Nucleus accumbens (tissue), 56 donors: ENCODE data around the gene IFNA21.
A peak's percentile ranks its signal among the peaks of the same experiment; 100 is the strongest.
"Not testable (repeated sequence)": the region's sequence is repeated elsewhere in the genome, so short reads cannot be mapped to it uniquely, and the experiment has no call there.

ENCODE experiments used
- DNase-seq, 56 donors: peaks; one replicate each; lab custom pipeline; 2025; lab: John Stamatoyannopoulos, UW

Gene IFNA21

DNA sequence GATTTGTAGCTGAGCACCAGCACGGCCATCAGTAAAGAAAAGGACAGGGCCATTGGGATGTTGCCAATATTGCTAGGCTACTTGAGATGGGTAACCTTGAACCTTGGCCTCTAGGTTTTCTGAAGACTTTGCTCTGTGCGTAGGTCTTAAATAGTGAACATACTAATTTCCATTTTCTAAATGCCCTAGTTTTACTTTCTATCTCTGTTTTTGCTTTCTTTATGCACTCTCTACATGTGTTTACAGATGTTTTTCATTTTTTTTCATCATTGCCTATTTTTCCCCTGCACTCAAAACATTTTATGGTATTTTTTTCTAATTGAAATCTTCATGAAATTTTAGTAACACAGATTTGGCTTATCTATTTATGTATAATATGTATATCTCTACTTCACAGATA lies at the start of gene IFNA21:
IFNA21 (minus strand) TSS at position 101 of the 400 bp plus-strand sequence; CDS start at position 53, 48 bp downstream.
- not testable (repeated sequence) for DNase-seq

DNA sequence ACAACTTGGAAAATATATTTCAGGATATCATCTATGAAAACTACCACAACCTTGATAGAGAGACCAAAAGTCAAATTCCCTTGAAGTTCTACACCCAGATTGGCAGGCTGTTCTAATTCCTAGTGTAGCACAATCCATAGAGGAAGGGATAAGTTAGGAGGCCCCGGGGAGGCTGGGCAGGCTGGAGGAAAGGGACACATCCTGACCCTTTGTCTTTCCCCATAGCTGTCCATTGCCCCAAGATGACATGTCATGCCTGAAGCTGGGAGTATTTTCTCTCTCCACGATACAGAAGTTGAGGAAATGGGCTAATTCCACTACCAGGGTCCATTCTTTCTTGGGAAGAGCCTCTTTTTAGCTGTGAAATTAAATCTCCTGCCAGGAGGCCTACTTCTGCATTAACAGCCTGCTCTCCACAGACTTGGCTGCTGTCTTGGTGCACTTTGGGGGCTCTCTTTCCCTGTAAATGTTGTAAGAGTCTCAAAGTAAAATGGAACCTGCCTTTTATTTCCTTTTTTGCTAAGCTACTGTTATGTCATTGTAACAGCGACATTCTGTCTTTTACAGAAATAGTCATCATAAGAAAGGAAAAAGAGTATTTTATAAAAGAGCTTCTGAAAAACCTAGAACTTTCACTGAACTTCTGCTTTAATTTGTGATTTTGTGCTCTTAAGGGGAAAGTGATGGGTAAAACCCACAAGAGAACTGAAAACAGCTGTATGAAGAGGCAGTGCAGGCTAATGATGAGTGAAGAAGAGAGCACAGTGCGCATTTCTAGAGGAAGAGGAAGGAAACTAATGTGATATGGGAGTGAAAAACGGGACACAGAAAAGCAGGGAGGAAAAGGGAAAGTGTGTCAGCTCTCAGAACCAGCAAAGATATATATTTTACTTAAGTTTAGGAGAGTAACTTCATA lies 47.2 kb upstream of the IFNA21 start:
- not testable (repeated sequence) for DNase-seq

DNA sequence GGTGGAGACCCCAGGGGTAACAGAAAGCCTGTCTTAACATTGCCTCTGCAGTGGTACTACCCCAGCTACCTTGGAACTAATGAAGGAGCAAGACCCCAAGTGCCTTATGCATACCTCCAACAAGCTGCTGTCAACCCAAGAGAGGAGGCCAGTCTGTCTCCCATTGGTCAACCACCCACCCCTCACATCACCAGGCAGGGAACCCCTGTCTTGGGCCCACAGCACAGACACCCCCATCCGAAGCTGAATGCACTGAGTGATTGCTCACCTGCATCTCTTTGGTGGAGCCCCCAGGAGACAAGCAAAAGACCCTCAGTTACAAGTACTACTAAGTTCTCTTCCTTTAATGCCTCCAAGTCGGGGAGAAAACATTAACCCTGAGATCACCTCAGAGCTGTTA lies 45.7 kb upstream of the IFNA21 start:
- DNase-seq = not testable (repeated sequence)

DNA sequence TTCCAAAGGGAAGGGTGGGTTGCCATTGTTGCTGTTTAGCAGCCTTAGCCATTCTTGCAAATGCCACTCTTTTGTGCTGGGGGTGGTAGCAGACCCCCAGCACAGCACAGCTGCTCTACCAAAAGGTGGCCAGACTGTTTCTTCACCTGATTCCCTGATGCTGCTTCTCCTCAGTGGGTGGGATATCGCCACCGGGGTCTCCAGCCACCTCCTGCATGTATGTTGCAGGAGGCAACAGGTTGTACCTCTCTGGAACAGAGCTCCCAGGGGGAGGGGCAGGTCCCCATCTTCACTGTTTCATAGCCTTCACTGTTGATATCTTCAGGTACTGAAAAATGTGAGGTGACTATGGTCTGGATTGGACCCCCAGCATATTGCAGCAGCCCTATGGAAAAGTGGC lies 44.3 kb upstream of the IFNA21 start:
- not testable (repeated sequence) for DNase-seq

DNA sequence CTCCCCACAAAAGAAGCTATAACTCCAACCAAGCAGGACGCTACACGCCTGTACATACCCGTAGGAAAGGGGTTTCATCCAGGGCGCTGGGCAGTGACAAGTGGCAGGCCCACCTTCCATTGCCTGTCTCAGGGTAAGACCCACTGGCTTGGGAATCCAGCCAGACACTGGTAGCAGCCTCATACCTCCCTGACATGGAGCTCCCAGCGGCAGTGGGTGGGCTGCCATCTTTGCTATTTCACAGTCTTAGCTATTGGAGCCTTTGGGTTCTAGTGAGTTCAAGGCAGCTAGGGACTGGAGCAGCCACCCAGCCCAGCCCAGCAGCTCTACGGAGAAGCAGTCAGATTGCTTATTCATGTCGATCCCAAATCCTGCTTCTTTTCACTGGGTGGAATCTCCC lies 43.9 kb upstream of the IFNA21 start:
- no peak for DNase-seq

DNA sequence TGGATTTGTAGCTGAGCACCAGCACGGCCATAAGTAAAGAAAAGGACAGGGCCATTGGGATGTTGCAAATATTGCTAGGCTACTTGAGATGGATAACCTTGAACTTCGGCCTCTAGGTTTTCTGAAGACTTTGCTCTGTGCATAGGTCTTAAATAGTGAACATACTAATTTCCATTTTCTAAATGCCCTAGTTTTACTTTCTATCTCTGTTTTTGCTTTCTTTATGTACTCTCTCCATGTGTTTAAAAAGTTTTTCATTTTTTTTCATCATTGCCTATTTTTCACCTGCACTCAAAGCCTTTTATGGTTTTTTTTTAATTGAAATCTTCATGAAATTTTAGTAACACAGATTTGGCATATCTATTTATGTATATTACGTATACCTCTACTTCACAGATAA lies 40.6 kb upstream of the IFNA21 start, which contains the start of gene IFNA10:
IFNA10 (minus strand) TSS at position 101 of the 400 bp plus-strand sequence; CDS start at position 55, 46 bp downstream.
- DNase-seq = not testable (repeated sequence)

DNA sequence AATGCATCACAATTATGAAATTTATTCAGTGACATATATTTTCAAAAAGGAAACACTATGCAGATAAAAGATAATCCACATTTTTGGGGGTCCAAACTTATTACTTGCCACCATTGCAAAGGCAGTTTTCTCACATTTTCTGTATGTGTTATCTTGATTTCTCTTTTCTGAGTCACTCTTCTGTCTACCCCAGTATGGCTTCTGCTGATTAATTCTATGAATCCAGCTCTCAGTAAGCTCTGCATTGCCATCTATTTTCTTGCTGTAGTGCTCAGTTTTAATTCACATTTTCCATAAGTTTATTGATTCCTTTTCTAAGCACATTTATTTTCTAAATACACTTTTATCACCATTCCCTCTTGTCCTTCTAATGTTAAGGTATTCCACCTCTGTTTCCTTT lies 38.7 kb upstream of the IFNA21 start:
- no peak for DNase-seq

DNA sequence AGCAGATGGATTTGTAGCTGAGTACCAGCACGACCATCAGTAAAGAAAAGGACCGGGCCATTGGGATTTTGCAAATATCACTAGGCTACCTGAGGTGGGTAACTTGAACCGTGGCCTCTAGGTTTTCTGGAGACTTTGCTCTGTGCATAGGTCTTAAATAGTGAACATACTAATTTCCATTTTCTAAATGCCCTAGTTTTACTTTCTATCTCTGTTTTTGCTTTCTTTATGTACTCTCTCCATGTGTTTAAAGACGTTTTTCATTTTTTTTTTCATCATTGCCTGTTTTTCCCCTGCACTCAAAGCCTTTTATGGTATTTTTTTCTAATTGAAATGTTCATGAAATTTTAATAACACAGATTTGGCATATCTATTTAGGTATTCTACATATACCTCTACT lies 35.6 kb upstream of the IFNA21 start, which contains the start of gene IFNA7:
IFNA7 (minus strand) TSS at position 101 of the 400 bp plus-strand sequence; CDS start at position 61, 40 bp downstream.
- not testable (repeated sequence) for DNase-seq

DNA sequence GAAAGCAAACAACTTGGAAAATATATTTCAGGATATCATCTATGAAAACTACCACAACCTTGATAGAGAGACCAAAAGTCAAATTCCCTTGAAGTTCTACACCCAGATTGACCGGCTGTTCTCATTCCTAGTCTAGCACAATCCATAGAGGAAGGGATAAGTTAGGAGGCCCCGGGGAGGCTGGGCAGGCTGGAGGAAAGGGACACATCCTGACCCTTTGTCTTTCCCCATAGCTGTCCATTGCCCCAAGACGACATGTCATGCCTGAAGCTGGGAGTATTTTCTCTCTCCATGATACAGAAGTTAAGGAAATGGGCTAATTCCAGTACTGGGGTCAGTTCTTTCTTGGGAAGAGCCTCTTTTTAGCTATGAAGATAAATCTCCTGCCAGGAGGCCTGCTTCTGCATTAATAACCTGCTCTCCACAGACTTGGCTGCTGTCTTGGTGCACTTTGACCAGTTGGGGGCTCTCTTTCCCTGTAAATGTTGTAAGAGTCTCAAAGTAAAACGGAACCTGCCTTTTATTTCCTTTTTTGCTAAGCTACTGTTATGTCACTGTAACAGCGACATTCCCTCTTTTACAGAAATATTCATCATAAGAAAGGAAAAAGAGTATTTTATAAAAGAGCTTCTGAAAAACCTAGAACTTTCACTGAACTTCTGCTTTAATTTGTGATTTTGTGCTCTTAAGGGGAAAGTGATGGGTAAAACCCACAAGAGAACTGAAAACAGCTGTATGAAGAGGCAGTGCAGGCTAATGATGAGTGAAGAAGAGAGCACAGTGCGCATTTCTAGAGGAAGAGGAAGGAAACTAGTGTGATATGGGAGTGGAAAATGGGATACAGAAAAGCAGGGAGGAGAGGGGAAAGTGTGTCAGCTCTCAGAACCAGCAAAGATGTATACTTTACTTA lies 28.7 kb upstream of the IFNA21 start:
- DNase-seq = peak in 8 of 56 donors; percentile 5 to 29 (median 10)

DNA sequence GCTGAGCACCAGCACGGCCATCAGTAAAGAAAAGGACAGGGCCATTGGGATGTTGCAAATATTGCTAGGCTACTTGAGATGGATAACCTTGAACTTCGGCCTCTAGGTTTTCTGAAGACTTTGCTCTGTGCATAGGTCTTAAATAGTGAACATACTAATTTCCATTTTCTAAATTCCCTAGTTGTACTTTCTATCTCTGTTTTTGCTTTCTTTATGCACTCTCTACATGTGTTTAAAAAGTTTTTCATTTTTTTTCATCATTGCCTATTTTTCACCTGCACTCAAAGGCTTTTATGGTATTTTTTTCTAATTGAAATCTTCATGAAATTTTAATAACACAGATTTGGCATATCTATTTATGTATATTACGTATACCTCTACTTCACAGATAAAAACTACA lies 21.0 kb upstream of the IFNA21 start, which contains the start of gene IFNA4:
IFNA4 (minus strand) TSS at position 101 of the 400 bp plus-strand sequence; CDS start at position 45, 56 bp downstream.
- DNase-seq = not testable (repeated sequence)

DNA sequence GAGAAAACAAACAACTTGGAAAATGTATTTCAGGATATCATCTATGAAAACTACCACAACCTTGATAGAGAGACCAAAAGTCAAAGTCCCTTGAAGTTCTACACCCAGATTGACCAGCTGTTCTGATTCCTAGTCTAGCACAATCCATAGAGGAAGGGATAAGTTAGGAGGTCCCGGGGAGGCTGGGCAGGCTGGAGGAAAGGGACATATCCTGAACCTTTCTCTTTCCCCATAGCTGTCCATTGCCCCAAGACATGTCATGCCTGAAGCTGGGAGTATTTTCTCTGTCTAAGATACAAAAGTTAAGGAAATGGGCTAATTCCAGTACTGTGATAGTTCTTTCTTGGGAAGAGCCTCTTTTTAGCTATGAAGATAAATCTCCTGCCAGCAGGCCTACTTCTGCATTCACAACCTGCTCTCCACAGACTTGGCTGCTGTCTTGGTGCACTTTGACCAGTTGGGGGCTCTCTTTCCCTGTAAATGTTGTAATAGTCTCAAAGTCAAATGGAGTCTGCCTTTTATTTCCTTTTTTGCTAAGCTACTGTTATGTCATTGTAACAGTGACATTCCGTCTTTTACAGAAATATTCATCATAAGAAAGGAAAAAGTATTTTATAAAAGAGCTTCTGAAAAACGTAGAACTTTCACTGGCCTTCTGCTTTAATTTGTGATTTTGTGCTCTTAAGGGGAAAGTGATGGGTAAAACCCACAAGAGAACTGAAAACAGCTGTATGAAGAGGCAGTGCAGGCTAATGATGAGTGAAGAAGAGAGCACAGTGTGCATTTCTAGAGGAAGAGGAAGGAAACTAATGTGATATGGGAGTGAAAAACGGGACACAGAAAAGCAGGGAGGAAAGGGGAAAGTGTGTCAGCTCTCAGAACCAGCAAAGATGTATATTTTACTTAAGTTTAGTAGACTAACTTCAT lies 16.6 kb upstream of the IFNA21 start:
- DNase-seq = peak in 3 of 56 donors; percentile 3 to 11 (median 8)

DNA sequence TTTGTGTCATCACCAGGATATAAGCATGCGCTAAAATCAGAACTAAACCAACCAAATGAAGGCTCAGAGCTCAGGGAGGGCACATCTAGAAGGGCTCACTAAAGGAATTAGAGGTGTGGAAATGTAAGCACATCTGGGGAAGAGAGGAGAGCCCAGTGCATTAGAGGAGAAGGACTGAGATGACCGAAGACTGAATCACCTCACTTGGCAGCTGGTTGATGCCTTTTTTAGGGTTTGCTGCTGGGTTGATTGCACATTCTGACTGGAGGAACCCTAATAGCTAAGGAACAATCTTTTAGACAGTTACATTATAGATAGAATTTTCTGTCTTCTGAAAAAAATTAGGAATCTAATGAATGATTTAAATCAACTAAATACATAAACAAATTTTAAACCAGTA lies 8.2 kb upstream of the IFNA21 start:
- no peak for DNase-seq

DNA sequence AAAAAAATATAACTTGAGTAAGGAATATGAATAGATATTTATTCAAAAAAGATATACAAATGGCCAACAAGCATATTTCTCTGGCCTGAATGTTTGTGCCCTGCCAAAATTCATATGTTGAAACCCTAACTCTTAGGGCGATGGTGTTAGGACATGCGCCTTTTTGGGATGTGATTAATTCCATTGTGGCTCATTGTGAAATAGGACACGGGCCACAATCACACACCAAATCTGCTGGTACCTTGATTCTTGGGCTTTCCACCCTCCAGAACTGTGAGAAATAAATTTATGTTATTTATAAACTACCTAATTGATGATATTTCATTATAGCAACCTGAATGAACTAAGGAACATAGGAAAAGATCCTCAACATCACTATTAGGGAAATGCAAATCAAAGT lies 5.7 kb upstream of the IFNA21 start:
- DNase-seq = no peak

DNA sequence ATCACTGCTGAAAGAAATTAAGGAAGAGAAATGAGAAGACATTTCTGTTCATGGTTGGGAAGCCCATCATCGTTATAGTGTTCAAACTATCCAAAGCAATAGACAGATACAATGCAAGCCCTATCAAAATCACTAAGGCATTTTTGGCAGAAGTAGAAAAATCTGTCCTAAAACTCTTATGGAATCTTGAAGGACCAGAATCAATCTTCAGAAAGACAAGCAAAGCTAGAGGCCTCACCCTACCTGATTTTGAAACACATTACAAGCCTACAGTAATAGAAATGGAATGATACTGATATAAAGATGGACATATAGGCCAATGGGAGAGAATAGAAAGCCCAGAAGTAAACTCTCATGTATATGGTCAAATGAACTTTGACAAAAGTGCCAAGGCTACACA lies 4.9 kb upstream of the IFNA21 start:
- DNase-seq = no peak

DNA sequence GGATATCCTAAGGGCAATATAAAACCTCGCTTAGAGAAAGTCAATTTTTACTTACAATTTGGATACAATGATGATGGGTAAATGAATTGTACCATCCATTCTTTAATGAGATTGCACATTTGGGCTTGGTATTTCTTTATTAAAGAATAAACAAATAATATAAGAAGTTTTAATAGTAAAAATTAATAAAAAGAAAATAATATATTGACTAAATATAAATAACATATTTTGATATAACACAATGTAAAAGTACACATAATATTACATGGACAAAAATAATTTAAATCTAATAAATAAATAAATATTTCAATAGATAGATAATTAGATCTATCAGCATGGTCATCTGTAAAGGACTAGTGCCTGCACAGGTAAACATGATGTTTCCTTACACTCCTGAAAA lies 944 bp downstream of the IFNA21 start:
- no peak for DNase-seq

DNA sequence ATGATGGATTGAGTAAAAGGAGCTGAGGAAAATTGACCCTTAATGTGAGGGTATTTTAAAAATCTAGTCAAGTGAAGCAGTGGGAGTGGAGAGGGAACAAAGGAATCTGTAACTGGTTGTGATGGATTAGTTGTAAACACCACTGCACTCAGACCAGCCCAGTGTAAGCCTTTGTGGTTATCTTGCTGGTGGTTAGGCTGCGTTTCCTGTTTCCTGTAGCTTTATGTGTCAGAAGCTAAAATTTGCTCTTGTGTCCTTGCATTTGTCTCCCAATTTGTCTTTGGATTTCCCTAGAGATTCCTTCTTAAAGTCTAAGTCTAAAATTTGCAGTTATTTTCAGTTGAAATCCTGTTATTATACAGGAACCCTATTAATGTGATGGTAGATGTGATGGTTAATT lies 6.3 kb downstream of the IFNA21 start:
- DNase-seq = no peak

DNA sequence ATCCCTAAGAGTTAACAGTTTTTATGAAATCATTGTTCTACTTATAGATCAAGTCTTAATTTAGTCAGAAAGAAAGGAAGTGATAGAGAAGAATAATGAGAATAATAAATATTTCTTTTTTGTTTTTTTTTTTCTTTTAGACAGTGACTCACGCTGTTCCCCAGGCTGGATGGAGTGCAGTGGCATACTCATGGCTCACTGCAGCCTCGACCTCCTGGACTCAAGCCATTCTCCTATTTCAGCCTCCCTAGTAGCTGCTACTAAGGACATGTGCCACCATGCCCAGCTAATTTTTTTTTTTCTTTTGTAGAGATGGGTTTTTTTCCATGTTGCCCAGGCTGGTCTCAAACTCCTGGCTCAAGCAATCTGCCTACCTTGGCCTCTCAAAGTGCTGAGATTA lies 11.0 kb downstream of the IFNA21 start:
- no peak for DNase-seq

DNA sequence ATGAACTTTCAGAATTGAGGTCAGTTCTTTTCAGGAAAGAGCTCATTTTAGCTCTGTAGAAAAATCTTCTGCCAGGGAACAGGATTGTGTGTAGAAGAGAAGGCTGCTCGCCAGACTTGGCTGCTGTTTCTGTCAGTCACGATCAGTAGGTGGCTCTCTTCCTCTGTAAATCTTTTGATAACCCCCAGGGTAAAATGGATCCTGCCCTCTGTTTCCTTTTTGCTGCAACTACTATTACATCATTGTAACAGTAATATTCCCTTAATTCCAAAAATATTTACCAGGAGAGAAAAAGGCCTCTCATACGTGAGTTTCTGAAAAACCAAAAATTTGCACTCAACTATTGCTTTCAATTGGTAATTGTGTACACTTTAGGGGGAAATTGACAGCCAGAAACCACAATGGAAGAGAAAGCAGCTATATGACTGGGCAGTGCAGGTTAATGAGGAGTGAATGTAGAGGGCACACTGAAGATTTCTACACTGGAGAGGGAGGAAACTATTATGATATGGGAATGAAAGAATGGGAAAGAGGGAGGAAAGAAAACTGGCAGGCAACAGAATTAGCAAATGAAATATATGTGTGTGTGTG lies 12.3 kb downstream of the IFNA21 start:
- peak in 5 of 56 donors; percentile 1 to 2 (median 1) for DNase-seq

DNA sequence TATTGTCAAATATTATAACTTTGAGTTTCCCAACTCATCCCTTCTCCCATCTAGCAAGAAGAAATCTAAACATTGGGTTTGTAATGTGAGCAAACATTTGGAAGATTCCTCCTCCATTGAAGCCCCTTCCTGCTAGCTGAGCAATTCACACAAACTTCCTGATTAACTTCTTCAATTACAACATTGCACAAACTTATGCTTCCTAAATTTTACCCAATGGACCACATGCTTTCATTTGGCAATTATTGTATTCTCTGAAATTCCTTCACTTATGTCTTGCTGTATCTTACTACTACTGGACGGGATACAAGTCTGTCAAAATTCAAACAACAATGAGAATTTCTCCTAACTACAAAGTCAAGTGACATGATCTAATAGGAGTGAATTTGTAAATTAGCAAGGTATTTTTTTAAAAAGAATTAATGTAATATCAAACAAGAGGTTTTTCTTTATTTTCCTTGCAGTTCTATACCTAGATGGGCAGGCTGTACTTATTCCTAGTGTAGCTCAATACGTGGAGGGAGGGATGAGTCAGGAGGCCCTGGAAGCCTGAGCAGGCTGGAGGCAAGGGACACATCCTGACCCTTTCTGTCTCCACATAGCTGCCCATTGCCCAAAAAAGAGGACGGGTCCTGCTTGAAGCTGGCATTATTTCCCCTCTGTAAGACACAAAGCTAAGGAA lies 13.0 kb downstream of the IFNA21 start:
- no peak for DNase-seq
